ENCODE measurements around the gene IFITM2.

Gene IFITM2

DNA sequence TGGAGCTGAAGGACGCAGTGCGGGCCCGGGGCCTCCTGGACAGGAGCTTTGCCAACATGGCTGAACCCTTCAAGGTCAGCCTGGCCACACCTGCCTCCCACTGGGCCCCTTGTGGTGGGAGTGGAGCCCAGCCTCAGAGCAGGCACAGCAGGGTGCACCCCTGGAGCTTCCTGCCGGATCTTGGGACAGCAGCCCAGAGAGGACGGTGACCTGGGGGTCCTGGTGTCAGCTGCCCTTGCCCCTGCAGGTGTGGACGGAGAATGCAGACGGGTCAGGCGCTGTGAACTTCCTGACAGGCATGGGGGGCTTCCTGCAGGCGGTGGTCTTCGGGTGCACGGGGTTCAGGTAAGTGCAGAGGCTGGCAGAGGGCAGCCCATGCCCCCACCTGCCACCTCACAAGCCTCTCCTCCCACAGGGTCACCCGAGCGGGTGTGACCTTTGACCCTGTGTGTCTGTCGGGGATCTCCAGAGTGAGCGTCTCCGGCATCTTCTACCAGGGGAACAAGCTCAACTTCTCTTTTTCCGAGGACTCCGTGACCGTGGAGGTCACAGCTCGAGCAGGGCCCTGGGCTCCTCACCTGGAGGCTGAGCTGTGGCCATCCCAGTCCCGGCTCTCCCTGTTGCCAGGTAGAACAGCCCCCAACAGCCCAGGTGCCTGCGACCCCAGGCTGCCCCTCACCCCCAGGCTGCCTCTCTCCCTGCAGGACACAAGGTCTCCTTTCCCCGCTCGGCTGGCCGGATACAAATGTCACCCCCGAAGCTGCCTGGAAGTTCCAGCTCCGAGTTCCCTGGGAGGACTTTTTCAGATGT, 13.6 kb upstream of the IFITM2 start:
- ChIA-PET CTCF (interaction anchor here (1.2 to 2.8 kb wide), 3 partner anchors 12 to 43 kb away, joined by 3 to 10 read pairs (median 7); no protein-coding TSS in a partner anchor), POLR2A (interaction anchor here (0.6 kb wide), 1 partner anchor 83 kb away, joined by 8 read pairs; no protein-coding TSS in a partner anchor)
- no peak for DNase-seq (ENCODE audit: extremely low spot score)
- TF ChIP-seq, protein P1, sequence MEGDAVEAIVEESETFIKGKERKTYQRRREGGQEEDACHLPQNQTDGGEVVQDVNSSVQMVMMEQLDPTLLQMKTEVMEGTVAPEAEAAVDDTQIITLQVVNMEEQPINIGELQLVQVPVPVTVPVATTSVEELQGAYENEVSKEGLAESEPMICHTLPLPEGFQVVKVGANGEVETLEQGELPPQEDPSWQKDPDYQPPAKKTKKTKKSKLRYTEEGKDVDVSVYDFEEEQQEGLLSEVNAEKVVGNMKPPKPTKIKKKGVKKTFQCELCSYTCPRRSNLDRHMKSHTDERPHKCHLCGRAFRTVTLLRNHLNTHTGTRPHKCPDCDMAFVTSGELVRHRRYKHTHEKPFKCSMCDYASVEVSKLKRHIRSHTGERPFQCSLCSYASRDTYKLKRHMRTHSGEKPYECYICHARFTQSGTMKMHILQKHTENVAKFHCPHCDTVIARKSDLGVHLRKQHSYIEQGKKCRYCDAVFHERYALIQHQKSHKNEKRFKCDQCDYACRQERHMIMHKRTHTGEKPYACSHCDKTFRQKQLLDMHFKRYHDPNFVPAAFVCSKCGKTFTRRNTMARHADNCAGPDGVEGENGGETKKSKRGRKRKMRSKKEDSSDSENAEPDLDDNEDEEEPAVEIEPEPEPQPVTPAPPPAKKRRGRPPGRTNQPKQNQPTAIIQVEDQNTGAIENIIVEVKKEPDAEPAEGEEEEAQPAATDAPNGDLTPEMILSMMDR (IDR thresholded peaks at IDR 0.05; ENCODE audit: control extremely low read depth, extremely low read depth, low read depth, missing control alignments) = no peak

DNA sequence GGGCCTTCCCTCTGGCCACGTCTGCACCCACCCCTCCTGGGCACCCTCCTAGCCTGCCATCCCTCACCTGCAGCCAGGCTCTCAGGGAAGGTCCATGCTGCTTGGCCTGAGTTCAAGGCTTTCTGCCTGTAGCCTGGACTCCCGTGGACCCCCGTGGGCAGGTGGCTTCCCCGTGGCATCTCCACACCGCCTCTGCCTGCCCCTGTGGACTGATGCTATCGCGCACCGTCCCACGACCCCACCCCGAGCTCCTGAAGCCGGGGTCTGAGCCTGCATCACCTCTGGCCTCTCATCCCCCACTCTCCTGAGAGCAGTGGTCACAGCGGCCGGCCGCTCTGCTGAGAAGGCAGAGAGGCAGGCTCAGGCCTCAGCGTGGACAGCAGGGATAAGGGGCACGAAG, 12.8 kb upstream of the IFITM2 start:
- CTCF ChIA-PET = interaction anchor here (1.2 to 2.8 kb wide), 3 partner anchors 11 to 44 kb away, joined by 3 to 10 read pairs (median 7); no protein-coding TSS in a partner anchor
- TF ChIP-seq, protein P1 (IDR thresholded peaks at IDR 0.05; ENCODE audit: control extremely low read depth, extremely low read depth, low read depth, missing control alignments) = no peak
- no peak for DNase-seq (ENCODE audit: extremely low spot score)
- POLR2A ChIA-PET = no interaction called here

DNA sequence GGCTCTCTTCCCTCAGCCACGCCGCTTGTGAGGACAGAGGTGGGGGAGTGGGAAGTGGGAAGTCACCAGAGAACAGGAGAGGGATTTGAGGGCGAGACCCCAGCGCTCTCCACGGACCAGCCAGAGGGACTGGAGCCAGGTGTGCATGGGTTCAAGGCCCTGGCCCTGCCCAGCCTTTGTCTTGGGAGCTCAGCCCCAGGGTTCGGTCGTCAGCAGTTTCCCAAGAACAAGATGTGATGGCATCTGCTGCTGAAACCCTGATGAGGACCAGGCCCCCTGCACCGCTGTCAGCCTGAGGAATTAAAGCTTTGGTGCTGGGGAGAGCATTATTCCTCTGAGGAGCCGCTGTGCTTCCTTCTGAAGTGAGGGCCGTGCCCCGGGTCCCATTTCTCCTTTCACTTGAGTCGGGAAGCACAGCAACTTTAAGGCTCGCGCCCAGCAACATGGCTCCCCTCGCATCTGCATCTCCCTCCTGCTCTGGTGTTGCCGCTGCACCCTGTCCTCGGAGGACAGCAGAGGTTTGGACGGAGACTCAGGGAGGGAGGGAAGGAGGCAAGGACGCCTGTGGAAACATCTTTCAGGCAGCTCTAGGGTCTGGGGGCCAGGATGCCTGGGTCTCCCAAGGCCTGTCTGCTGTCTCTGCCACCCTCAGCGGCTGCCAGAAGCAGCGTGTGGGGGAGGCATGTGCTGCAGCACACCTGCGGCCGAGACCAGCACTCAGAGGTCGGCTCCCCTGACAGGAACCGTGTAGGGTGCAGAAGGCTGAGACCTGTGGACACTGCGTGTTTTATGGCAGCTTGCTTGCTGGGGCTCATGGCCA, 12.1 kb upstream of the IFITM2 start:
- no peak for DNase-seq (ENCODE audit: extremely low spot score)
- ChIA-PET CTCF (interaction anchor here (0.9 to 2.8 kb wide), 3 partner anchors 10 to 92 kb away, joined by 3 to 10 read pairs (median 7); no protein-coding TSS in a partner anchor), POLR2A (no interaction called here)
- TF ChIP-seq, protein P1 (IDR thresholded peaks at IDR 0.05; ENCODE audit: control extremely low read depth, extremely low read depth, low read depth, missing control alignments) = no peak

DNA sequence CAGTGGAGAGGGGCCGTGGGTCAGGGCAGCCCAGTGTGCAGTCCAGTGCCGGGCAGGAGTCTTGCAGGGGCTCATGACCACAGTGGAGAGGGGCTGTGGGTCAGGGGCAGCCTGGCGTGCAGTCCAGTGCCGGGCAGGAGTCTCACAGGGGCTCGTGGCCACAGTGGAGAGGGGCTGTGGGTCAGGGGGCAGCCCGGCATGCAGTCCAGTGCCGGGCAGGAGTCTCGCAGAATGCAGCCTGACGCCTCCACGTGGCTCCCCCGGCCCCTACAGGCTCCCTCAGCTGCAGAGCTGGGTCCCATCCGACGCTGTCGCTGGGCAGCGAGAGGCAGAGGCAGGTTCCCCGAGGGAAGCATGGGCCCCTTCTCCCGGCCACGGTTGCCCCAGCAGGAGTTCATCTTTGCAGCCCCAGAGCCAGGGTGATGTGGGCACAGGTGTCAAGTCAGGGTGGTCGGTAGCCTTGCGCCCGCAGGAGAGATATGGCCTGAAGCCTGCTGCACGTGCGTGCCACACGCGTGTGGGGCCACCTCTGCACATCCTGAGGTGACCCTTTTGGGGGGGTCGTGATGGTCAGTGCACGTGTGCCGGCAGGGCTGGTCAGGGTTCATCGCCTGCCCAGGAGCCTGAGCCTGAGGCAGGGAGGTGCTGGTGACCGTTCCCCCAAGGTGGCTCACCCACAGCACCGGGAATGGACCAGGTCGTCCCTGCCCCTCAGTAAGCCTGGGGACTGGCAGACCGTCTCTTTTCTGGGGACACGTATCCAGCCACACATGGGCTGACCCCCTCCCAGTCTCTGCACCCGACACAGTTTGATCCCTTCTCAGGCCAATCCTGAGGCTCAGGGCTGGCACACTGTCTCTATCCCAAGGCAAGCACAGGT, 11.2 kb upstream of the IFITM2 start:
- ChIA-PET POLR2A (no interaction called here), CTCF (interaction anchor here (0.9 kb wide), 1 partner anchor 93 kb away, joined by 3 read pairs; no protein-coding TSS in a partner anchor)
- TF ChIP-seq, protein P1 (IDR thresholded peaks at IDR 0.05; ENCODE audit: control extremely low read depth, extremely low read depth, low read depth, missing control alignments) = no peak
- DNase-seq (ENCODE audit: extremely low spot score) = no peak

DNA sequence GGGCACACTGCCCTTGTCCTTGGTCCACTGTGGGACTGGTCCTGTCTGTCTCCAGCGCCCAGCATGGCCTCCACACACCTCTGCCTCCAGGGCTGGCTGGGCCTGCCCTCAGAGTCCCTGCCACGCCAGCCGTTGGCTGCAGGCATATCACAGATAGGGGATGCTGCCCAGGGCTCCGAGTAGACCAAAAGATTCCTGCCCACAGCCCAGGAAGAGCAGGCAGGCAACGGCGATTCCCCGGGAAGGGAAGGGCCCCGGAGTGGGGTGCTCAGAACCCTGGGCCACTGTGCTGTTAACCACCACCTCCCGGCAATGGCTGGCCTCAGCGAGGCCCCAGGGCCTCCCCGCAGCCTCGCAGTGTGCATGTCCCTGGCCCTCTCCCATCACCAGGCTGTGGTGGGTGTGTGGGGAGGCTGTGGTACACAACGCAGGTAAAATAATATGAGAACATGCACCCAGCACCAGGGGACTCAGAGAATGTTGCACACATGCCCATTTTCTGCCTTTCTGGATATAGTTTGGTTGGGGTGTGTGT, 10.5 kb upstream of the IFITM2 start:
- POLR2A ChIA-PET = no interaction called here
- no peak for DNase-seq (ENCODE audit: extremely low spot score)
- CTCF ChIA-PET = no interaction called here
- TF ChIP-seq, protein P1 (IDR thresholded peaks at IDR 0.05; ENCODE audit: control extremely low read depth, extremely low read depth, low read depth, missing control alignments) = no peak
